DMS 273 (cell line): ENCODE data around the gene CEP250.

Experiments
- DNase-seq: peaks from one replicate; lab custom pipeline; 2025; ENCODE audit not compliant: unreplicated experiment; lab: John Stamatoyannopoulos, UW

Gene CEP250

DNA sequence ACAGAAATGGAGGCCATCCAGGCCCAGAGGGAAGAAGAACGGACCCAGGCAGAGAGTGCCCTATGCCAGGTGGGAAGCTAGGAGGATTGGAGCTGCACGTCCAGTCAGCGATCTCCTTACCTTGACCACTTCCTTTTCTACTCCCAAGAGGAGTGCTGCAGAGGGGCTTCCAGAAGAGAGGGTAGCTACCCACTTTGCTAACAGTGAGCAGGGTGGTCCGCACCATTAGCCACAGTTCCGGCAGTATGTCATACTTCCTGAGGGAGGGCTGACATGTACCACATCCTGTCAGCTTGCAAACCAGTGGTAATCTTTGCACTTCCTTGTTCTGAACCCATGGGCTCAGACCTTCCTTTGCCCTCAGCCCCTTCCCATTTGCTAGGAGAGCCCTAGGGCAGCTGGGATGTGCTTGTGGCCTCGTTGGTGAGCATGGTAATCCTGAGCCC, 35.4 kb downstream of the CEP250 start:
- DNase-seq = no peak

DNA sequence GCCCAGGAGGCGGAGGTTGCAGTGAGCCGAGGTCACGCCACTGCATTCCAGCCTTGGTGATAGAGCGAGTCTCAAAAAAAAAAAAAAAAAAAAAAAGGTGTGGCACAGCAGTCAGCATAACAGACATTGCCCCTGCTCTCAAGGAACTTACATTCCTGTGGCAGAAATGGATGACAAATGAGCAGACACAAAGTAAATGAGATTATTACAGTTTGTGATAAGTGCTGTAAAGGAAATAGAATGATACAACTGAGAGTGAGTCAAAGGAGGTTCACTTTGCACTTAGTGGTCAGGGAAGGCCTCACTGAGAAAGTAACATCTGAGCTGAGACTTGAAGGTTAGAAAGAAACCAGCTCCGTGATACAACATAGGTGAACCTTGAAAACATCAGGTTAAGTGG, 36.4 kb downstream of the CEP250 start:
- no peak for DNase-seq

DNA sequence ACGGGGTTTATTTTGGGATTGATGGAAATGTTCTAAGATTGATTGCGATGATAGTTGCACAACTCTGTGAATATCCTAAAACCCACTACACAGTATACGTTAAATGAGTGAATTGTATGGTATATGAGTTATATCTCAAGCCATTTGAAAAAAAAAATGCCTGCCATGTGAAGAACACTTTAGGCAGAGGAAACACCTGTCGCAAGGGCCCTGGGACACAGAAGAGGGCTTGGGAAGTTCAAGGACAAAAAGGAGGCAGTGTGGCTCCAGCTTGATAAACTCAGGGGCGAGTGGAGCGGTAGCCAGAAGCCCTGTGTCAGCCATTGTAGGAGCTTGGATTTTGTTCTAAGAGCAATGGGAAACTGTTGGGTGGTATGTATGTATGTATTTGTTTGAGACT, 37.0 kb downstream of the CEP250 start:
- no peak for DNase-seq

DNA sequence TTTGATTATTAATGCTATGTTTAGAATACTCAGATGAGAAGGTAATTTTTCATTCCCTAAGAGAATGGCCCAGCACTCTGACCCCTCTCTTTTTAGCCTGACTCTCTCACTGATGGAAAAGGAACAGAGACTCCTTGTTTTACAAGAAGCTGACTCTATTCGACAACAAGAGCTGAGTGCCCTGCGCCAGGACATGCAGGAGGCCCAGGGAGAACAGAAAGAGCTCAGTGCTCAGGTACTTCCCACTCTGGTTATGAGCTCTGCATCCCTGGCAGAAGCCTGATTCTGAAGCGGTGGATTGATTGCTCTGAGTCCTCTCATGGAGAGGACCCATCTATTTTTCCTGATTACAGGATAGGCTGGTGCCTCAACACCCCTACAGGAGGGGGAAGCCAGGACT, 41.1 kb downstream of the CEP250 start:
- DNase-seq = no peak

DNA sequence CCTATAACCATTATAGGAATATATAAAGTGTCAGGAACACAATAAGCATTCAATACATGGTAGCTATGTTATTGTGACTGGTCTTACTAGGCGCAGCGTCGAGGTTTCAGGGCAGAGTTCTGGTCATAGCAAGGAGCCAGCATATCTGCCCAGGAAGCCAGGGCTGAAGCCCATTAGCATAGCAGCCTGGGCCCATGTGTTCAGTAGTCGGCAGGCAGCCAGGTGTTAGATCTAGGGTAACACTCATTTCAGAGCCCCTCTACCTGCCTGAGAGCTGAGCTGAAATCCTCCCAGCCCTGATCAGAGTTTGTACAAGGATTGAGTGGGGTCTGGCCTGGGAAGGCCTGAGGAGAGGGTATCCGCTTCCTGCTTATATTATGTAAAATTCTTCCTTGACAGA, 41.9 kb downstream of the CEP250 start:
- DNase-seq = peak; percentile 94

DNA sequence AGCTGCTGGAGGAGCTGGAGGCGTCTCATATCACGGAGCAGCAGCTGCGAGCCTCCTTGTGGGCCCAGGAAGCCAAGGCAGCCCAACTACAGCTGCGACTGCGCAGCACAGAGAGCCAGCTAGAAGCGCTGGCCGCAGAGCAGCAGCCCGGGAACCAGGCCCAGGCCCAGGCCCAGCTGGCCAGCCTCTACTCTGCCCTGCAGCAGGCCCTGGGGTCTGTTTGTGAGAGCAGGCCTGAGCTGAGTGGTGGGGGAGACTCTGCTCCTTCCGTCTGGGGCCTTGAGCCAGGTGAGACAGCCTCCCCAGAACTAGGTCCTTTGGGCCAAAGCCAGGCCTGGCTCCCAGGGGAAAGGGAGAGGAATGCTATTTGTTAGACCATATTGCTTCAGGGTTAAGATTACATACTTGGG, 42.4 kb downstream of the CEP250 start:
- DNase-seq = peak; percentile 97

DNA sequence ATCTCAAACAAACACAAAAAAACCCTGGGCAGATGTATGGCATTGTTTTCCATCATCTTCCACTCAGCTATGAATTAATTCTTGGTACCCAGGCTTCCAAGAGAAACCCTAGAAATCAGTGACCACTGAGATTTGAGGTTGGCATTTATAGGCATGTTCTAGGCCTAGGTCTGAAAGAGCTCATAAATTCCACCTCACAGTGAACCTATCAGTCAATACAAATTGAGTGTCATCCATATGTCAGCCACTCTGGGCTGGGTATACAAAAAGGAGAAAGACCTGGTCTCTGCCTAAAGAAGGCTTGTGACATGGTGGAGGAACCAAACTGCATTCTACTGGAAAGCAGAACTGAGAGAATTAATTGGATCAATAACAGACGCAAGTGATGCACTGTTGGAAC, 43.9 kb downstream of the CEP250 start:
- no peak for DNase-seq

DNA sequence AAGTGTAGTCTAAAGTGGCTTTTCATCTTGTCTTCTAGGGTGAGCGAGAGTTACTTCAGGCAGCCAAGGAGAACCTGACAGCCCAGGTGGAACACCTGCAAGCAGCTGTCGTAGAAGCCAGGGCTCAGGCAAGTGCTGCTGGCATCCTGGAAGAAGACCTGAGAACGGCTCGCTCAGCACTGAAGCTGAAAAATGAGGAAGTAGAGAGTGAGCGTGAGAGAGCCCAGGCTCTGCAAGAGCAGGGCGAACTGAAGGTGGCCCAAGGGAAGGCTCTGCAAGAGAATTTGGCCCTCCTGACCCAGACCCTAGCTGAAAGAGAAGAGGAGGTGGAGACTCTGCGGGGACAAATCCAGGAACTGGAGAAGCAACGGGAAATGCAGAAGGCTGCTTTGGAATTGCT, 47.0 kb downstream of the CEP250 start:
- no peak for DNase-seq

DNA sequence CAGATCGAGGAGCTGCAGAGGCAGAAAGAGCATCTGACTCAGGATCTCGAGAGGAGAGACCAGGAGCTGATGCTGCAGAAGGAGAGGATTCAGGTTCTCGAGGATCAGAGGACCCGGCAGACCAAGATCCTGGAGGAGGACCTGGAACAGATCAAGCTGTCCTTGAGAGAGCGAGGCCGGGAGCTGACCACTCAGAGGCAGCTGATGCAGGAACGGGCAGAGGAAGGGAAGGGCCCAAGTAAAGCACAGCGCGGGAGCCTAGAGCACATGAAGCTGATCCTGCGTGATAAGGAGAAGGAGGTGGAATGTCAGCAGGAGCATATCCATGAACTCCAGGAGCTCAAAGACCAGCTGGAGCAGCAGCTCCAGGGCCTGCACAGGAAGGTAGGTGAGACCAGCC, 47.9 kb downstream of the CEP250 start:
- DNase-seq = no peak

DNA sequence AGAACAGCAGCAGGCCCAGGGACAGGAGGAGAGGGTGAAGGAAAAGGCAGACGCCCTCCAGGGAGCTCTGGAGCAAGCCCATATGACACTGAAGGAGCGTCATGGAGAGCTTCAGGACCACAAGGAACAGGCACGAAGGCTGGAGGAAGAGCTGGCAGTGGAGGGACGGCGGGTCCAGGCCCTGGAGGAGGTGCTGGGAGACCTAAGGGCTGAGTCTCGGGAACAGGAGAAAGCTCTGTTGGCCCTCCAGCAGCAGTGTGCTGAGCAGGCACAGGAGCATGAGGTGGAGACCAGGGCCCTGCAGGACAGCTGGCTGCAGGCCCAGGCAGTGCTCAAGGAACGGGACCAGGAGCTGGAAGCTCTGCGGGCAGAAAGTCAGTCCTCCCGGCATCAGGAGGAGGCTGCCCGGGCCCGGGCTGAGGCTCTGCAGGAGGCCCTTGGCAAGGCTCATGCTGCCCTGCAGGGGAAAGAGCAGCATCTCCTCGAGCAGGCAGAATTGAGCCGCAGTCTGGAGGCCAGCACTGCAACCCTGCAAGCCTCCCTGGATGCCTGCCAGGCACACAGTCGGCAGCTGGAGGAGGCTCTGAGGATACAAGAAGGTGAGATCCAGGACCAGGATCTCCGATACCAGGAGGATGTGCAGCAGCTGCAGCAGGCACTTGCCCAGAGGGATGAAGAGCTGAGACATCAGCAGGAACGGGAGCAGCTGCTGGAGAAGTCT, 48.6 kb downstream of the CEP250 start:
- DNase-seq = peak; percentile 85

DNA sequence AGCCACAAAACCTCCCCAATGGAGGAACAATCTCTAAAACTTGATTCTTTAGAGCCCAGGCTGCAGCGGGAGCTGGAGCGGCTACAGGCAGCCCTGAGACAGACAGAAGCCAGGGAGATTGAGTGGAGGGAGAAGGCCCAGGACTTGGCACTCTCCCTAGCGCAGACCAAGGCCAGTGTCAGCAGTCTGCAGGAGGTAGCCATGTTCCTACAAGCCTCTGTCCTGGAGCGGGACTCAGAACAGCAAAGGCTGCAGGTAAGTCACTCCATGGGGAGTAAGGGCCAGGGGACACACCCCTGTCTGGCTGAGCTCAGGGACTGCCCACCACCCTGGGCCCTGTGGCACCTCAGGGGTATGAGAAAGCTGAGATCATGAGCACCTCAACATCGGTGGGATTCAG, 49.4 kb downstream of the CEP250 start:
- no peak for DNase-seq

DNA sequence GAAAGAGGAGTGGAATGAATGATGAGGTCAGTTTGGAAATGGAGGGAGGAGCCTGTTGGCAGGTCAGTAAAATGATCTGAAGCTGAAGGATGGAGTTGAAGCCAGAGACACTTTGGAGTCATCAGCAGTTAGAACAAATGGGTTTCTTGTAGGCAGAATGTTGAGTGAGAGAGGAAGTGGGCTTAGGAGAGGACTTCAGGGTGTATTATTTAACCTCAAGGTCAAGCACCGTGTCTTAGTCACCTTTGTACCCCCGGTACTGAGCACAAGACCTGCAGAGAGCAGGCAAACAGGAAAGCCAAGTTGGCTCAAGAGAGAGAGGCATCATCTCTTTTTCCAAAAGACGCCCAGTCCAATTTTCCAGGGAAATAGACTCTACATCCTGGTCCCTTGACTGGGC, 50.8 kb downstream of the CEP250 start:
- DNase-seq = no peak

DNA sequence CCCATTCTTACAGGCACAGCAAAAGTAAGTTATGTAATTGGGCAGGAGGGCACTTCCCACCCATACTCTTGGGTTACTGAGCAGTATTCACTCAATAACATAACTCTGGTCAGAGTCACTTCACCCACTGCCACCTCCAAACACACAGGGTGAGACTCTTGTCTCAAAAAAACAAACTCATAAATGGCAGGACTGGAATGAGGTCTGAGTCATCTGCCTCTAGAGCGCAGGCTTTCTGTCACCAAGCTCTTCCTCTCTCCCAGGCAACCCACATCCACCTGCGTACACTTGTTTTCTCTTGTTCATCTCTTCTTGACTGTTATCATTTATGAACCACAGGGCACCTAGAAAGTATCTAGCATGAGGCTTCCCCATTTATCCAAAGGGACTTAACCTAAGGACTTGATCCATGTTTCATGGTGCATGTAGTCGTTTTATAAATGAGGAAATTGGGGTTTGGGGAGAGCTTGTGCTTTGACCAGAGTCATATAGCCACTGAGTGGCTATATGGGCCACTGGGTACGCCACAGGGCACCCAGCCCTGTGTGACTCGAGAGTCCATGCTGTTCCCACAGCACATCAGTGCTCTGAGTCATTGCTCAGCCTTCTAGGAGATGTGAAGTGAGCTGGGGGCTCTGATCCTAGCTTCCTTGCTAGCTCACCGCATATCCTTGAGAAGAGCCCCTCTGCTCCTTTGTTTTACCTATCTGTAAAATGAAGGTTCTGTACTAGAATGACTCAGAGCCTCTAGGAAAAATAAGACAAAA, 51.7 kb downstream of the CEP250 start:
- no peak for DNase-seq

DNA sequence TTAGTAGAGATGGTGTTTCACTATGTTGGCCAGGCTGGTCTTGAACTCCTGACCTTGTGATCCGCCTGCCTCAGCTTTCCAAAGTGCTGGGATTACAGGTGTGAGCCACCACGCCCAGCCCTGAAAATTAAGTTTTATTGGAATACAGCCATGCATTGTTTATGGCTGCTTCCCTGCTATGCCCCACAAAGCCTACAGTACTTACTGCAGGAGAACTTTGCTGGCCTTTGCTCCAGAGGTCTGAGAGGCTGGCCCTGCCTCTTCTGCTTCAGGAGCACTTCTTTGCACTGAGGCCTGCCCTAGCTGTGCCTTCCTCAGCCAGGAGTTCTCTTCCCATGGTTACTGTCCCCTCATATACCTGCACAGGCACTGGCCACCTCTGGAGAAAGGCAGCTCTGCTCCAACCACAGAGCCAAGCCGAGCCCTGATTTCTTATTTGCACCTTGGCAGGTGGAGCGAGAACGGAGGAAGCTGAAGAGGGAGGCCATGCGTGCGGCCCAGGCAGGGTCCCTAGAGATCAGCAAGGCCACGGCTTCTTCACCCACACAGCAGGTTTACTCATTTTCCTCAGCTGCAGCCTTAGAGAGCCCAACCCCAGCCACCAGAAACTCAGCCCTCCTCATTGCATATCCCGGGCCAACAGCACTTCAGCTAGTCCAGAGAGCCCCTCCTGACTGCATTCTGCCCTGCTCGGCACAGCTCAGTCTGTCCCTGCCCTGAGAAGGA, 53.3 kb downstream of the CEP250 start:
- DNase-seq = no peak

DNA sequence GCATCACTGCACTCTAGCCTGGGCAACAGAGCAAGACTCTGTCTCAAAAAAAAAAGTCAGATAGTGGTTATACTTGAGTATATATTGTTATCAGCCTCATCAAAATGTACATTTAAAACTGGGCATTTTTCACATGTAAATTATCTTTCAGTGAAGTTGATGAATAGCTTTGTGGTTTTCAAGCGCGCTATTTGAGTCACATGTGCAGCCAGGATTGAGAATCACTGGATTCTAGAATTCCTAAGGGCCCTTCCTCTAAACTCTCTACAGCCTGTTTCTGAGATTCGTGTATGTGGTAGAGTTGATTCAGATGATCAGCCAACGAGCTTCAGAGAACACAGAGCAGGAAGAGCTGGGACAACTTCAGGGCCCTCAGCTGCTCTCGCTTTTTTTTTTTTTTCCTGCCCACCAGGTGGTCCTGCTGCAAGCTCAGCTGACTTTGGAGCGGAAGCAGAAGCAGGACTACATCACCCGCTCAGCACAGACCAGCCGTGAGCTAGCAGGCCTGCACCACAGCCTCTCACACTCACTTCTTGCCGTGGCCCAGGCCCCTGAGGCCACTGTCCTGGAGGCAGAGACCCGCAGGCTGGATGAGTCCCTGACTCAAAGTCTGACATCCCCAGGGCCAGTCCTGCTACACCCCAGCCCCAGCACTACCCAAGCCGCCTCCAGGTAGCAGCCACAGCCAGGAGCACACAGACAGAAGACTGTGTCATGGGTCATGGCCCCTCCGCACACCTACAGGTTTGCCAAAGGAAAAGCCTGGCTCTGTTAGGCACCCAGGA, 55.7 kb downstream of the CEP250 start:
- no peak for DNase-seq

DNA sequence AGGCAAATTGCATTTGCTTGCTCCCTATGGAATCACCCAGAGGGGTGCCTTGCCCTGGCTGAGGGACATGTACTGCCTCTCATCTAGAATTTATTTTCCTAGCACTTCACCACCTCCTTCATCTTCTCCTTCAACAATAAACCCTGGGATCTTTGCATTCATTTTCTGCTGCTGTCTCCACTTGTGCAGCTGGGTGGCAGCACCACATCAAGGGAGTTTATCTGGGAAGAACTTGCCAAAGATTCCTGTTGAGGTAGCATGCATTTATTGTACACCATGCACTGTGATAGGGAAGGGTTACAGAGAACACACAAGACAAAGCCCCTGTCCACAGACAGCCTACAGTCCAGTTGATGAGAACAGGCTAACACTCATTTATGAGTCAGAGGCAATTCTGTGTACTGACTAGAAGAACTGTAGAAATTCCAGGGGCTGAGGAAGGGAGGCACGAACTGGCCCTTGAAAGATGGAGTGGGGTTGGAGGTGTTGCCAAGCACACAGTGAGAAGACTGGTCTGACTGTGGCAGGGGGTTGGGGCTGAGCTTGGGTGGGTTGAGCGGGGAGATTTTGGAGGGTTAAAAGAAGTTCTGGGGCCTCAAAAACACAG, 56.5 kb downstream of the CEP250 start:
- DNase-seq = peak; percentile 59

DNA sequence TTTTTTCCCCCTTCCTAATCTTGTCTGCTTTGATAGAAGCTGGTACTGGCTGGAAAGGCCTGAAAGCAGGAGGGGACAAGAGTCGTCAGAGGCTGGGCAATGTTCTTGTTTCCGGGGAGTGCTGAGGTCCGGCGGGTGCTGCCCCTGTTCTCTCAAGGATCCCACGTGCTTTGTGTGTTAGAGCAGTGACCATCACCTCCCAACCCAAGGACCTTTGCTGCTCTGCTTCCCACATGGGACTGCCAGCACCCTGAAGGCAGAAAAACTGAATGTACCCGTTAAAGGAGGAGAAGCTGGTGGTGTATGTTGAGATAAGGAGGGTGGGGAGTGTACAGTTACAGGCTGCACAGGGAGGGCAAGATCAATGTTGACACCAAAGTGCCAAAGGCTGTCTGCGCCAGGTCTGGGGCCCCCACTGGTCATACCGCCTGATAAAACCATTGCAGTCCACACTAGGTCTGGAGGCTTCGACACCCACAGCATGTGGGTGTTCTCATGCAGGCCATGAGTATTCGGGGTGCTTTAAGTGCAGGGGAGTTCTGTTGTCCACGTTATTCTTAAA, 59.1 kb downstream of the CEP250 start:
- no peak for DNase-seq

DNA sequence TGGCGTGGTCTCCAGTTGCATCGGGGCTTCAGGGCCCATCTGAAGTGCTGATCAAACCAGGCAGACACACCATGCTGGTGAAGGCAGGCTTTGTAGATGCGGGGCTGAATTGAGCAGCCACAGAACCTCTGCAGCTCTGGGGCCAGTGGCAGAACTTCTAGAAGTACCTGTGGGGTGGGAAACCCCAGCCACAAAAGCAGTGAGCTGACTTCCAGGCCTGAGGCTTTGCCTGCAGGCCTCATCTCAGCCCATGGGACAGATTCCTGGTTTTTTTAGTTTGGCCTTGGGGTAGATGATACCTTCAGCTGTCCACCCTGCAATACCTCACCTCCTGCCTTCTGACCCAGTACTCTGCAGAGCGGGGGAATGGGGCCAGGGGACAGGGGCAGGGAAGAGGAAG, 59.9 kb downstream of the CEP250 start:
- DNase-seq = no peak

DNA sequence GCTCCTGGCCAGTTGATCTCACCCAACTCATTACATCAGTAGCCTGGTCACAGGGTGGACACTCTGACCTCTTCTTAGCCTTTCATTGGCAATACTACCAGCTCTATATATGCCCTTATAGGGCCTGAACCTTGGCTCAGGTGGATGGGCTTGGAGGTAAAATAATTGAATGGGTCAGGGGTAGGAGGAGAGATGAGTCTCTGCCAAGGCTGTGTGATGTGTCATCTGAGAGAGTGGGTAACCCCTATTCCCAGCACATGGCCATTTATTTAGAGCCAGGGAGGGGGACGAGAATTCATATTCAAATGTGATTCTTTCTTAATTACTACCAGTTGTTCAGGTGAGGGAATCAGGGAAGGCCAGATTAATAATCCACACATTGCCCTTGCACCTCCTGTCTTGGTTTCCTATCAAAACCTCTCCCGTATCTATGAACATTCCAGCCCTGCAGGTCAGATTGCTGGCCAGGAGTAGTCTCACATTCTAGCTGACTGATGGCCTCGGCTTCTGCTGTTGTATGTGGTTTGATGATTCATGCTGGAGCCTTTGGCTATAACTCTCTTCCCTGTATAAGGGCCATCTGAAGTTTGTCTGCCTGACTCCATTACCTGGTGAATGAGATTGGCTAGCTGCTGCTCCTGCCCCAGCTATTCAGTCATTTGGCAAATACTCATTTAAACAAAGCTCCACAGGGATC, 60.7 kb downstream of the CEP250 start:
- DNase-seq = no peak

DNA sequence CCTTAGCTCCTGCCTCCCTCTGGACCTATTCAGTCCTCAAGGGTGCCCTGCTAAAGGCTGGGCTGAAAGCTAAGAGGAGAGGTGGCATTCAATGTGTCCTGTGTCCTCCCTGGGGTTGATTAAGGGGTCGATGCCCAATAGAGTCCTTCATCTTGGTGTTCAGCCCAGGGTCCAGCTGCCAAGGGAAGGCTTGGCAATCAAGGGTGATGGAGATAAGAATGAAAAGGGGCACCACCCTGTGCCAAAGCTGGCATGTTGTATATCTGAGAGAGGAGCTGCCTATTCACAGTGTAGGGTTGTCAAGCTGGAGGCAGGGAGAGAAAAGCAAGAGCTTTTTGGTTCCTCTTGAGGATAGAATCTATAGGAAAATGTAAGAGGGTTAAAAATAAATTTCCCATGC, 61.7 kb downstream of the CEP250 start:
- DNase-seq = peak; percentile 28
